ENCODE measurements around the gene ACSF2. TPM values are rescaled to one million over a fixed set of nuclear protein-coding genes. Genes with fewer than 3 reads are reported as not detected.

The ACSF2 gene
- total and polyA plus RNA-seq, 2 donors from 2014 or later: 44.4 to 404 TPM

DNA sequence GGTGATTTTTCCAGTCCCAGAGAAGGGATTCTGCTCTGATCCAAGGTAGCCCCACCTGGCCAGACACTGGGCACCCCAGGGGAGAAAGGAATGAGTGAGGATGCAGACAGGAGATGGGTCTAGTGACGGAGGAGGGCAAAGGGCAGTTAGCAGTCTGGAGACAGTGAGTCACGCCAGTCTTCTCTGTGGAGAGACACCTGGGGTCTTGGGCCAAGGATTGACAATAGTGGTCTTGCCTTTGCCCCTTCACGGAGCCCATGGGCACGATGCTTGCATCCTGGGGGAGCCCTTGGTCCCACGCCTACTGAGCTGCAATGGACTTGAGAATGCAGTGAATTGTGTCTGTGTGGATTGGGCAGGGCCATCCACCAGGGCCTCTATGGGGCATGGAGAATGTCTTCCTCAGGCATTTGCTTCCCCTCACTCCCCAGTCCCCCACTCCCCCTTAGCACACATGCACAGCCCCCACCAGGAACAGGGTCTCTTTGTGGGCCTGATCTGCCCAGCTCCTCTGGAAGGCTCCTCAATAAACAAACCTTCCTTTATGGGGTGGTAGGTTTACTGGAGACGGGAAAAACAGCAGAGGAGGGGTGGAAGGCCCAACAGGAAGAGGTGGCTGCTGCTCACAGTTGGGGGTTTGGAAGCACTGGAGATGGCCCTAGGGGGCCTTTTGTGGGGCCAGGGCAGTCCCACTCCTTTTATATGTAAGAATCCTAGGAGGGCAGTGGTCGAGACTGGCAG lies 41.3 kb downstream of the ACSF2 start:
- H3K36me3 ChIP-seq (ENCODE audit: control insufficient read depth in 2 of 3, insufficient read depth in 3 of 3, low read length in 3 of 3): peaks cover 0 to 21% (median 2%) of the 10 kb centered on the region in 3 donors
- intact Hi-C loops (cut with DNase I): no loop called here
- no peaks in the 10 kb centered on the region for H3K27me3 ChIP-seq (ENCODE audit: control insufficient read depth, insufficient read depth, low read length)
- TF ChIP-seq, protein P1, sequence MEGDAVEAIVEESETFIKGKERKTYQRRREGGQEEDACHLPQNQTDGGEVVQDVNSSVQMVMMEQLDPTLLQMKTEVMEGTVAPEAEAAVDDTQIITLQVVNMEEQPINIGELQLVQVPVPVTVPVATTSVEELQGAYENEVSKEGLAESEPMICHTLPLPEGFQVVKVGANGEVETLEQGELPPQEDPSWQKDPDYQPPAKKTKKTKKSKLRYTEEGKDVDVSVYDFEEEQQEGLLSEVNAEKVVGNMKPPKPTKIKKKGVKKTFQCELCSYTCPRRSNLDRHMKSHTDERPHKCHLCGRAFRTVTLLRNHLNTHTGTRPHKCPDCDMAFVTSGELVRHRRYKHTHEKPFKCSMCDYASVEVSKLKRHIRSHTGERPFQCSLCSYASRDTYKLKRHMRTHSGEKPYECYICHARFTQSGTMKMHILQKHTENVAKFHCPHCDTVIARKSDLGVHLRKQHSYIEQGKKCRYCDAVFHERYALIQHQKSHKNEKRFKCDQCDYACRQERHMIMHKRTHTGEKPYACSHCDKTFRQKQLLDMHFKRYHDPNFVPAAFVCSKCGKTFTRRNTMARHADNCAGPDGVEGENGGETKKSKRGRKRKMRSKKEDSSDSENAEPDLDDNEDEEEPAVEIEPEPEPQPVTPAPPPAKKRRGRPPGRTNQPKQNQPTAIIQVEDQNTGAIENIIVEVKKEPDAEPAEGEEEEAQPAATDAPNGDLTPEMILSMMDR (IDR thresholded peaks at IDR 0.05; ENCODE audit: borderline replicate concordance, extremely low read depth, insufficient read depth): no peak
- no peak for DNase-seq
- no peaks in the 10 kb centered on the region for H3K9me3 ChIP-seq (ENCODE audit: control insufficient read depth in 2 of 3, insufficient read depth in 1 of 3, low read length in 3 of 3)
- peak overlapping the region in 1 of 2 donors; percentile 43 for H3K27ac ChIP-seq (ENCODE audit: low read depth in 2 of 2, low read length in 2 of 2)
- no peak overlapping the region for H3K9ac ChIP-seq (ENCODE audit: low read length in 3 of 3)
- peaks cover 0 to 8% (median 6%) of the 10 kb centered on the region in 3 donors for H3K4me1 ChIP-seq (ENCODE audit: control insufficient read depth in 2 of 3, insufficient read depth in 2 of 3, low read depth in 1 of 3, low read length in 3 of 3)
- H3K4me3 ChIP-seq (ENCODE audit: low read length in 3 of 3): no peak overlapping the region
- FAIRE-seq: no peak

DNA sequence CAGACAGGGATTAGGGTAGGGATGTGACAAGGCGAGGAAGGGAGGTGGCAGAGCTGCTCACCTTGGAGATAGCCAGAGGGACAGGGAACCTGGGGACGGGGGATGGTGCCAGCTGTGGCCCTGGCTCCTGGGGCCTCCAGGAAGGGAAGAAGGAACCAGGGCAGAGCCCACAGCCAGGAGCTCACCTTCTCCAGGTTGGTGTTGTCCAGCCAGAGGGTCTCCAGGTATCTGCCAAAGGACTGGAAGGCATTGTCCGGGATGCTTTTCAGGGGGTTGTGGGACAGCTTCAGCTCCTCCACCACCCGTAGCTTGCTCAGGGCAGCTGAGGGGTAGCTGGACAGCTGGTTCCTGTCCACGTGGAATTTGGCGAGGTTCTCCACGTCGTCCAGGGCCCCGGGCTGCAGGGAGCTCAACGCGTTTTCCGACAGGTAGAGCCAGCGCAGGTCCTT lies 41.9 kb downstream of the ACSF2 start:
- no peak for FAIRE-seq
- no peak overlapping the region for H3K27ac ChIP-seq (ENCODE audit: low read depth in 2 of 2, low read length in 2 of 2)
- no peak overlapping the region for H3K4me3 ChIP-seq (ENCODE audit: low read length in 3 of 3)
- intact Hi-C loops (cut with DNase I): no loop called here
- H3K36me3 ChIP-seq (ENCODE audit: control insufficient read depth in 2 of 3, insufficient read depth in 3 of 3, low read length in 3 of 3): peaks cover 0 to 21% (median 4%) of the 10 kb centered on the region in 3 donors
- no peaks in the 10 kb centered on the region for H3K9me3 ChIP-seq (ENCODE audit: control insufficient read depth in 2 of 3, insufficient read depth in 1 of 3, low read length in 3 of 3)
- DNase-seq: no peak
- H3K9ac ChIP-seq (ENCODE audit: low read length in 3 of 3): no peak overlapping the region
- H3K27me3 ChIP-seq (ENCODE audit: control insufficient read depth, insufficient read depth, low read length): no peaks in the 10 kb centered on the region
- TF ChIP-seq, protein P1 (IDR thresholded peaks at IDR 0.05; ENCODE audit: borderline replicate concordance, extremely low read depth, insufficient read depth): no peak
- H3K4me1 ChIP-seq (ENCODE audit: control insufficient read depth in 2 of 3, insufficient read depth in 2 of 3, low read depth in 1 of 3, low read length in 3 of 3): peaks cover 0 to 10% (median 10%) of the 10 kb centered on the region in 3 donors

DNA sequence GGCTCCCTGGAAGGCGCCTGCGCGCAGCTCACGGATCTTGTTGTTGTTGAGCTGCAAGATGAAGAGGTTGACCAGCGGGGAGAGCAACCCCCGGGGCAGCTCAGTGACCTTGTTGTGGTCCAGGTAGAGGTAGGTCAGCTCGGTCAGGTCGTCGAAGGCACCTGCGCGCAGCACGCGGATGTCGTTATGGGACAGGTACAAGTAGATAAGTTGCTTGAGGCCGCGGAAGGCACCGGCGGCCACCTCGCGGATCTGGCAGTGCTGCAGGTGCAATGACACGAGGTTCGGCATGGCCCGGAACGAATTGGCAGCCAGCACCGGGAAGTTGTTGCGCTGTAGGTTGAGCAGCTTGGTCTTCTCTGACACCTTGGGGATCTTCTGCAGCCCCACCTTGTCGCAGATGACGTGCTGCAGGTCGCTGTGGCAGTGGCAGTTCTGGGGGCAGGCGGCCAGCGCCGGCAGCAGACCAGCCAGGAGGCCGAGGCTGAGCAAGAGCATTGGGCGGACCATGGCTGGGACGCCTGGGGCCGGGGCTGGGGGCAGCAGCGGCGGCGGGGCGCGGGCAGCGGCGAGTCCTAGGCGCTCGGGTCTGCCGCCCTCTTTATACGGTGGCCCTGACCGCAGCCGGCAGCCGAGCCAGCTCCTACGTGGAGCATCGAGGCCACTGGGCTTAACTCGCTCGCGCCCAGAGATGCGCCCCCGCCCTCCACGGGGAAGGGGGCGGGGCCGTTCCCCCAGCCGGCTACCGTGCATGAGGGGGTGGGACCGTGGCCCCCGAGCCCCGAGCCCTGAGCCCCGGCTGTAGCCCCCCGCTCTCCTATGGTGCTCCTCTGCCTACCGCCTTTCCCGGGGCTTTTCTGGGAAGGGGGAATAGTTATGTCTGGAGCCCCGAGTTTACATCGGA lies 42.5 kb downstream of the ACSF2 start, which contains the start of gene CHAD:
CHAD (minus strand) TSS at position 577 of the 904 bp plus-strand sequence; CDS start at position 510, 67 bp downstream.
- intact Hi-C loops (cut with DNase I): no loop called here
- FAIRE-seq: no peak
- no peak within 1 kb of the TSS for H3K4me3 ChIP-seq (ENCODE audit: low read length in 3 of 3)

More for the DNA sequence above, 42.5 kb downstream of the ACSF2 start, which contains the start of gene CHAD:
- H3K27ac ChIP-seq (ENCODE audit: low read depth in 2 of 2, low read length in 2 of 2): no peak within 1 kb of the TSS
- peaks cover 0 to 10% (median 10%) of the 10 kb centered on the region in 3 donors for H3K4me1 ChIP-seq (ENCODE audit: control insufficient read depth in 2 of 3, insufficient read depth in 2 of 3, low read depth in 1 of 3, low read length in 3 of 3)
- peak in 2 of 5 donors; percentile 39 to 78 for DNase-seq
- no peaks in the 10 kb centered on the region for H3K27me3 ChIP-seq (ENCODE audit: control insufficient read depth, insufficient read depth, low read length)
- no peak within 1 kb of the TSS for H3K9ac ChIP-seq (ENCODE audit: low read length in 3 of 3)
- peaks cover 0 to 19% (median 6%) of the 10 kb centered on the region in 3 donors for H3K36me3 ChIP-seq (ENCODE audit: control insufficient read depth in 2 of 3, insufficient read depth in 3 of 3, low read length in 3 of 3)
- H3K9me3 ChIP-seq (ENCODE audit: control insufficient read depth in 2 of 3, insufficient read depth in 1 of 3, low read length in 3 of 3): no peaks in the 10 kb centered on the region
- TF ChIP-seq, protein P1 (IDR thresholded peaks at IDR 0.05; ENCODE audit: borderline replicate concordance, extremely low read depth, insufficient read depth): no peak

All from kidney (tissue), 14 donors.